HG03520 (cell line): ENCODE measurements around the gene FLG2.
"Not testable (repeated sequence)": the region's sequence is repeated elsewhere in the genome, so short reads cannot be mapped to it uniquely, and the experiment has no call there.

Source experiments
- ATAC-seq: cut with Tn5 transposase; IDR thresholded peaks from one replicate; pipeline ENCODE4 v1.9.1; 2021; ENCODE audit warnings: mild to moderate bottlenecking, moderate library complexity; ENCODE audit not compliant: unreplicated experiment

FLG2 gene

GRCh38 chr1:152313319-152313801 is 46.4 kb downstream of the FLG2 start:
- no peak for ATAC-seq

DNA sequence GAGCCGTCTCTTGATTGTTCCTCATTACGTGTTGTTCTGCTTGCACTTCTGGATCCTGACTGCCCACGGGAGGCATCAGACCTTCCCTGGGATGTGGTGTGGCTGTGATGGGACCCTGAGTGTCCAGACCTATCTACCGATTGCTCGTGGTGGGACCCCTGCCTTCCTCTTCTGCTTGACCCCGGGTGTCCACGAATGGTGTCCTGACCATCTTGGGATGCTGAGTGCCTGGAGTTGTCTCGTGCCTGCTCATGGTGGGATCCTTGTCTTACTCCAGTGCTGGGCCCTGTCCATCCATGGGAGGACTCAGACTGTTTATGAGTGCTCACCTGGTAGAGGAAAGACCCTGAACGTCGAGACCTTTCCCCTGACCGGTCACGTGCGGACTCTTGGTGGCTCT is 47.6 kb downstream of the FLG2 start:
- not testable (repeated sequence) for ATAC-seq

DNA sequence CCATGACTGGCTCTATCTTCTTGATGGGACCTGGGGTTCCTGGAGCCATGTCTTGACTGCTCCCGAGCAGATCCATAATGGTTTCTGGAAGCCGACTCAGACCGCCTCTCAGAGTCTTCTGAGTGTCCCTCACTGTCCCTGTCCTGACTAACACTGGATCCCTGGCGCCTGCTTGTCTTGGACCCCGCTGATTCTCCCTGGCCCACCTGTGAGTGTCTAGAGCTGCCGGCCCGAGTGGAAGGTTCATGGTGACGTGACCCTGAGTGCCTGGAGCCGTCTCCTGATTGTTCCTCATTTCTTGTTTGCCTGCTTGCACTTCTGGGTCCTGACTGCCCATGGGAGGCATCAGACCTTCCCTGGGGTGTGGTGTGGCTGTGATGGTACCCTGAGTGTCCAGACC is 49.9 kb downstream of the FLG2 start:
- ATAC-seq = no peak

DNA sequence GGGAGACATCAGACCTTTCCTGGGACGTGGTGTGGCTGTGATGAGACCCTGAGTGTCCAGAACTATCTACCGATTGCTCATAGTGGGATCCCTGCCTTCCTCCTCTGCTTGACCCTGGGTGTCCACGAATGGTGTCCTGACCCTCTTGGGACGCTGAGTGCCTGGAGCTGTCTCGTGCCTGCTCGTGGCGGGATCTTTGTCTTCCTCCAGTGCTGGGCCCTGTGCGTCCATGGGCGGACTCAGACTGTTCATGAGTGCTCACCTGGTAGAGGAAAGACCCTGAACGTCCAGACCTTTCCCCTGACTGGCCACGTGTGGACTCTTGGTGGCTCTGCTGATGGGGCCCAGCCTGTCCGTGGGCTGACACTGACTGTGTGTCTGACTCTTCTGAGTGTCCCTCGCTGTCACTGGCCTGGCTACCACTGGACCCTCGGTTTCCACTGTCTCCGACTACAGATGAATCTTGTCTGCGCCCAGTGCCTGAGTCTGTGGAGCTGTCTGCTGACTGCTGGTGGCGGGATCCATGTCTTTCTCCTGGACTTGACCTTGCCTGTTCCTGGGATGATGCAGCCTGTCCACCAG is 50.4 kb downstream of the FLG2 start:
- ATAC-seq = not testable (repeated sequence)

GRCh38 chr1:152308758-152309157 is 51.0 kb downstream of the FLG2 start:
- not testable (repeated sequence) for ATAC-seq

- not testable (repeated sequence) for ATAC-seq
Observed at GRCh38 chr1:152307970-152308369, 51.8 kb downstream of the FLG2 start.

- ATAC-seq = not testable (repeated sequence)
Observed at GRCh38 chr1:152306123-152306522, 53.7 kb downstream of the FLG2 start.

DNA sequence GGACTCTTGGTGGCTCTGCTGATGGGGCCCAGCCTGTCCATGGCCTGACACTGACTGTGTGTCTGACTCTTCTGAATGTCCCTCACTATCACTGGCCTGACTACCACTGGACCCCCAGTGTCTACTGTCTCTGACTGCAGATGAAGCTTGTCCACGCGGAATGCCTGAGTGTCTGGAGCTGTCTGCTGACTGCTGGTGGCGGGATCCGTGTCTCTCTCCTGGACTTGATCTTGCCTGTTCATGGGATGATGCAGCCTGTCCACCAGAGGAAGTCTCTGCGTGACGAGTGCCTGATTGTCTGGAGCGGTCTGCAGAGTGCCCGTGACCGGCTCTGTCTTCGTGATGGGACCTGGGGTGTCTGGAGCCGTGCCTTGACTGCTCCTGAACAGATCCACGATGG is 55.0 kb downstream of the FLG2 start:
- not testable (repeated sequence) for ATAC-seq

- ATAC-seq = not testable (repeated sequence)
Observed at GRCh38 chr1:152303139-152303872, 56.5 kb downstream of the FLG2 start.
